GM19238 (cell line): Measurements from ENCODE around the gene SH3PXD2B.
"Not testable (repeated sequence)": the region's sequence is repeated elsewhere in the genome, so short reads cannot be mapped to it uniquely, and the experiment has no call there.

Source experiments
- DNase-seq: peaks from one replicate; pipeline ENCODE4 v3.0.0; 2011; ENCODE audit warnings: low spot score; ENCODE audit not compliant: insufficient read length

Gene SH3PXD2B

DNA sequence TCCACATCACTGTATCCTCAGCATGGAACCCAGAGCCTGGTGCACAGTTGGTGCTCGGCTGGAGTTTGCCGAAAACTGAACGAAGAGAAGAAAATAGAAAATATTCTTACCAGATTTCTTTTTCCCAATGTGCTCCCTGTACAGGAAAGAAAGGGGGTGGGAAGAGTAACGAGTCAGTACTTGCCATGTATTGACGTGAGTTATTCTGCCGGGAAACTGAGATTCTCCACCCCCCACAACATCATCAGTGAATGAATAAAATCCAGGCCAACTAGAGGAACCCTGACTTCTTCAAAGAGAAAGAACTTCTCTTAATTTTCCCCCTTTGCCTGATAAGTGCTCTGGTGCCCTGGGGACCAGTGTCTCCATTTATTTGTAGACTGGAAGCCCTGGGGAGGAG lies 80.6 kb downstream of the SH3PXD2B start:
- no peak for DNase-seq

DNA sequence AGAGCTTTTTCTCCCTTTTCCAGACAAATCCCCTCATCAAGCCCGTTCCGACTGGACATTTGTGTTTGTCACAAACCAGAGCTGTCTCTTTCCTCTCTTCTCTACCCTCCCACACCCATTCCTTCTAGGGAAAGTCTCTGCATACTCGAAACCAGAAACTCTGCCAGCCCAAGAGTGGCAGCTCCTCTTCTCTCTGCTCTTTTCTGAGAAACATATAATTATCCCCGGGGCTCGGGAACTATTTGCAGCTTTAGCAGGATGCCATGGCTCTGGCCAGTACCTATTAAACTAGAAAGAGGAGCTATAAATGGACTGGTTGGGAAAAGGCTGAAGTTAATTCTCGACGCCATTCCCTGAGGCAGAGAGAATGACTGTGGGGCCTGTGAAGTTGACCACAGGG lies 82.6 kb downstream of the SH3PXD2B start:
- no peak for DNase-seq

DNA sequence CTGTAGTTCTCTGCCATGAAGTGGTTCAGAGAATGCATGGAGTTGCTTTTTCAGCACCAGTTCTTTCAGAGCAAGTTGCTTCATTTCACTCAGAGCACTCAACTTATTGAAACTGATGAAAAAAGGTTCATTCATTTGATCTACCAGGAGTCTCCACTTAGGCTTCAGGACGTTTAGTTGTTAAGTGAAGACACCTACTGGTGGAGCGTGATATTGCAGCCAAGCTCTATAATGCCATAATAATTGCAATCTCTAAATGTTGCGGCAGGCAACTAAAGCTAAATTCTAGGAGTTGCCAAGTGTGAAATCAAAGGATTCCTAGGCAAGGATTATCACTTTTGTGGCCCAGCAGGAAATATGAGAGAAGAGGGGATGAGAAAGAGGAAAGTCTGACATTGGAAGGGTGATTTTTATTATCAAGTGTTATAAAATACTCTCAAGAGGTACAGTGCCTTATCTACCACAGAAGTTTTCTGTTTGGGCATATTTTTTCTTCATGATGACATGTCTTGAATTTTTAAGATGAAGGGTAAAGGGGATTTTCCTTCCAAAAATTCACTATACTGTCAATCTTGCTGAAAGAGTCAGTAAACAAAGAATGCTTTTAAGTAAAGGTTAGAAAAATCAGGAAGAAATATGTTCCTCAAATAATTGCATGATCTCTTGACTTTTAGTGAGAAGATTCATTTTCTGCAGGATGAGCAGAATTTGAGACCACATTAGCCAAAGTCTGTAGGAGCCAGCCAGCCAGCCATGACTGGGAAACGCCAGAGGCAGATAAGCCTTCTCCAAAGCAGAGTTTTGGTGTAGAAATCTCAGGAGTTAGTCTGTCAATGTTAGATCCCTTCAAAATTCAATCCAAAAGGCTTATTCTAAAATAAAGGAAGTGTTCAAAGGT lies 83.4 kb downstream of the SH3PXD2B start:
- DNase-seq: no peak

DNA sequence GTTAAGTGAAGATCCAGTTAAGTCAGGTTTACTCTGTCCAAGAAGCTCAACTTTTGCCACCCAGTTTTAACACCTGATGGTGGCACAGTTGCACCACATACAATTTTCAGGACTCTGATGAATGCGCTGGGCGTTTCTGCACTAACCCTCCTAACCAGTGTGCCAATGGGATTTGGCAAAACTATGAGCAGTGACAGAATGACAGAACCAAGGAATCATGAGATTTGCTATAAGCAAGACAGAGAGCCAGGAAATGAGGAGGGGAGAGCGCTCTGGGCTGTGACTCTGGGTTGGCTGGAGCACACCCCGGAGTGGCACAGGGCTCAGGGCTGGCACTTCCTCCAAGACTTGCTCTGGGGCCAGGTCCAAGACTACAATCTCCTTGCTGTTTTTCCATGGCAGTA lies 84.1 kb downstream of the SH3PXD2B start:
- DNase-seq: no peak

DNA sequence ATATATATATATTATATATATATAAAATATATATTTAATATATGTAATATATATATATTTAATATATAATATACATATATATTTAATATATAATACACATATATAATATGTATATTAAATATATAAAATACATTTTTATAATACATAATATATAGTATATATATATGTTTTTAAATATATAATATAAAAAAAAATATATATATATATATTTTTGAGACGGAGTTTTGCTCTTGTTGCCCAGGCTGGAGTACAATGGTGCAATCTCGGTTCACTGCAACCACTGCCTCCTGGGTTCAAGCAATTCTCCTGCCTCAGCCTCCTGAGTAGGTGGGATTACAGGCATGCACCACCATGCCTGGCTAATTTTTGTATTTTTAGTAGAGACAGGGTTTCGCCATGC lies 85.6 kb downstream of the SH3PXD2B start:
- DNase-seq: not testable (repeated sequence)

DNA sequence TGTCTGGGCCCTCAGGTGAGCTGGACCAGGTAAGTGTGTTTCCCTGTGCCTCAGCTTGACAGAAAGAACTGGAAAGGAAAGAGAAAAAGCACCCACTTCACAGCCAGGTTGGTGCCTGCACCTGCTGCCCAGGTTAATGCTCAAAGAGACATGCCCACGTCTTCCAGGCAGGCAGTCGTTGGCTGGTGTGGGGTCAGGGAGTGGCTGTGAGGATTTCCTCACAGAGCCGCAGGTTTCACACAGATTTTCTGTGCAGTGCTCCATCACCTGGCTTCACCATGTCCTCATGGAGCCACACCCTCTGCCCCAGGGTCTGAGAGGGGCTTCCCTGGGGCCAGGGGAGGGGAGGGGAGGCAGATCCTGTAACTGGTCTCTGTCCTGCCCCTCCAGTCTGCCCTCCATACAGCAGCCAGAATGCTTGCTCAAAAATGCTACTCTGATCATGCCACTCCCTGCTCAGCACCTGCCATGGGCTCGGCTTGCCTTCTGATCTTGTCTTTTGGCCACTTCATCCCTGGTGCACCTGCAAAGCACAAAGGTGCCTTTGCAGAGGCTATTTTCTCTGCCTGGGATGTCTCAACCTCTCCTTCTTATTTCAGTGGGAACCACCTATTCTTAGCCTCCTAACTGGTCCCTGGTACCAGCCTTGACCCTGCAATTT lies 88.2 kb downstream of the SH3PXD2B start:
- no peak for DNase-seq

DNA sequence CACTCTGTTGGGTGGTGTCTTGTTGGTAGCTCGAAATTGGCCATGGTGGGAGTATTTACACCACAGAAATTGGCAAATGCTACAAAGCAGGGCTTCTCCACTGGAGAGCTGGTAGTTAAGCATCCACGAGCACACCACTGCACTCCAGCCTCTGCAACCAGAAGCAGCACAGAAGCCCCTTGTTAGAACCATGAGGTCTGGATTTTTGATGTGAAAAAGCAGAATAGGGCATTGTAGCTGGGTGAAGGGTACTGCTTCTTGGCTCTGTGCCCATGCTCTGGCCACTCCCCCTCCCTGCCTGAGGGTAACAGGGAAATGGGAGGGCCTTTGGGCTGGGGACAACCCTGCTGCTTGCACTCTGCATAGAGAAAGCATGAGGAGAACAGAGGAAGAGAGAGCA lies 89.6 kb downstream of the SH3PXD2B start:
- DNase-seq: no peak

DNA sequence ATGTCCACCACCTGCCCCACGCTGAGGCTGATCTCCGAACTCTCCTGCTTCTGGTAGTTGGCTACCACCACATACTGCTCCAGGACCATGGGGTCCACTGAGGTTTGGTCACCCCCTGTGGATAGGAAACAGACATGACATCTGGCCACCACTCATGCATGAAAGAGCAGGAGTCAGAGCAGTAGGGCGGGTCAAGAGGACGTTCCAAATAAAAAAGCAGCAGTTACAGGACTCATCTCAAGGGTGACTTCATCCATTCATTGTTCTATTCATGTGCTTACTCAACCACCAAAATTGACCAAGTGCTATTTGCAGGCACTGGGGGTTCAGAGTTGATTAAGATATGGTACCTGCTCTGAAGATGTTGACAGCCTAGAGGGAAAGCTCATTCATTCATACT lies 91.6 kb downstream of the SH3PXD2B start:
- DNase-seq: no peak

DNA sequence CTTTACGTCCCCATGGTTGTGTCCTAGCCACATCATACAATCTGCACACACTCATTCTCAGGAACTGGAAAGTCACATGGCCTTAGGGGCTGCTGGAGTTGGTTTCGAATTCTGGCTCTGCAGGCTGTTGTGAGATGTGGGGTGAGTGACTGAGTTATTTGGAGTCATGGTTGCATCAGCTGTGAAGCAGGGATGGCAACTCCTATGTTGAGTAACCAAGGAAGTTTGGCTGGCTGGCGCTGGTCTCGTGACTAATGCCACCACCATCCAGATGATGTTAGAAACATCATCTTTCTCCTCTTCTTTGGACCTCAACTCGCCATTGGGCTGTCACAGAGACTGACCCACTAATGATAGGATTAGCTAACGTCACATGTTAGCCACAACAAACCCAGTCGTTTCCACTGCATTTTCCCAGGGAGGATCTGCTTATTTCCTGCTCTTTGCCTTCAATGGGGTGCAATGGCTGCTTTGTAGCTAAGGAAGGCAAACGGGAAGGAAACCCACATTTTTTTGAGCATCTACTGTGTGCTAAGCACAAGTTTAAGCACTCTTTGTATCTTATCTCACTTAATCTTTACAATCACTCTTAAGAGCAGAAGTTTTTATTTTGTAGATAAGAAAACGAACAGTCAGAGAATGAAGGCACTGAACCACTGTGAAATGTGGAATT lies 92.6 kb downstream of the SH3PXD2B start:
- no peak for DNase-seq

DNA sequence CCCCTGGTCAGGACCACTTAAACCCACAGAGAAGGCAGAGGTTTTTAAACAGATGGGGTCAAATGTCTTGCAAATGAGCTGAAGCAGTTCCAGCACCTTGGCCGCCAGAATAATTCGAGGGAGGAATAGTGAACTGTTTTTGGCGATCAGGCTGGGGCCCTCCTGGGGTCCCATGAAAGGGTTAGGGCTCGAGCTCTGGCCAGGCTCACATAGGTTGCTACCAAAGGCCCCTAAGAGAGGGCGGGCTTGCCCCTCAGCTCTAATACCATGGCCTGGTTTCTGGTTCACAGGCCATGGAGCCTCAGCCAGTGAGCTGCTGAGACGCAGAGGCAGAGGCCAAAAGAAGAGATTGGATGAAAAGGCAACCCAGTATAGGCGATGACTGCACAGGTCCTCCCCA lies 96.0 kb downstream of the SH3PXD2B start:
- no peak for DNase-seq

DNA sequence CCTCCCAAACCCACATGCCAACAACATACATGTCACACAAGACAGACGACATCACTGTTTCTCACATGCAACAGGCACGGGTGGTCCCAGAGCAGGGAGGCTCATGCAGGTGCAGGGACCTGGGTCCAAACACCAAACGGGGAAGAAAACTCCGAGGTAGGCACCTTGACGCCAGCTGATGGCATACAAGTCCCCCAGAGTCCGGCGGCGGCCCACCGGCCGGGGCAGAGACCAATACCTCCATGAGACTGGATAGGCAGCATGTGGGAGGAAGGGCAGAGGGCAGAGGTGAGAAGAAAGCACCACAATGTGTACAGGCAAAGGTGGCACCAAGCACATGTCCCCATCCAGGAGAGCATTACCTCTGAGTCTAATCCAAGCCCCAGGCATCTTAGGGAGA lies 97.8 kb downstream of the SH3PXD2B start:
- DNase-seq: no peak

DNA sequence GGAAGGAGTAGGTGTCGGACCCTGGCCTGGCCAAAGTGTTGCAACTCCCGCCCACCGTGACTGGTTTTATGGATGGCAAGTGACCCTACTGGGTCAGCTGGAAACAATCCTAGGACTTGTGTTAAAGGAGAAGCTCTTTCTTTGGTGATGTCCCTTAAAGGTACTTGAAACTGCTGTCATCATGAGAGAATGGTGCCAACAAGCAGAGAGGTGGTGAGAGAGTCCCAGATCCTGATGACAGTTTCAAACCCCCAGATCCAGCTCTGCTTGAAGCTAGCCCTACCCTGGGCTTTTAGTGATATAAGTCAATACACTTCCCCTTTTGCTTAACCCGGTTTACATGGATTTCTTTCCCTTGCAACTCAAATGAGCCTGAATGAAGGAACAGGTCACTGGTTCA lies 98.3 kb downstream of the SH3PXD2B start:
- DNase-seq: no peak

DNA sequence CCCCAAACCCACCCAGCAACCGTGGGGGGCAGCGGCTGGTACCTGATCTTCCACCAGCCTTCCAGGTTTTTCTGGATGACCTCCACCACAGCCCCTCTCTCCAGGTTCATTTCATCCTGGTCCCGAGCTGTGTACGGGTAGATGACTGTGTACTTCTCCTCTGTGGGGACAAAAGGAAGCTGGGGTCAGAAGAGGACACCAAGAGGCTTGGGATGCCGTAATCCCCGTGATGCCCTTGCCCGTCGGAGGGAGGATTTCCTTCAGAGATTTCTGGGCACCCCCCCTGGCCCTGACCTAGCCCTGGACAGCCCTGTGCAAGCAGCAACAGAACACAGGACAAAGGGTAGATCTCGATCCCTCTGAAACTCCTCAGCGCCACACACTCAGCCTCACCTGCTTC lies 100.5 kb downstream of the SH3PXD2B start:
- no peak for DNase-seq

DNA sequence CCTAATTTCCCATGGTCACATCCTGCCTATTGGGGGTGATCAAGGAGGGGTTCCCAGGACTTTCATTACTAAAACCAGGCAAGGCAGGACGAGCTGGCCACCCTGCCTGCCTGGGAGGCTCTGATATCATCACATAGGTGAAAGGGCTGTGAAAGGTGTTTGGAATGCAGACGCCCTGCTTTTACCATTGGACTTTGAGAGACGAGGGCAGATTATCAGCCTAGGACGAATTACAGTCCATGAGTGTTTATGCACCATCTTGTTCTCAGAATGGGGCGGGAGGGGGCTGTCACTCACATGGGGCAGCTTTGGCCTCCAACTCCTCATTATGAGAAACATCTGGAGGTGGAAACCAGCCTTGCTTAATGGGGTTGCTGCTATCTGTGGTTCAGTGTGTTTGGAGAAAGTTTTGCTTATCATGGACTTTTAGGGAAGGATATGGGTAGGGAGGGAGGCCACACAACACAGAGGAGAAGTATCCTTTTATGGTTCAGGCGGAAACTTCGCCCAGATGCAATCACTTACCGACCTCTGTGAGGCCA lies 101.0 kb downstream of the SH3PXD2B start:
- DNase-seq: no peak

DNA sequence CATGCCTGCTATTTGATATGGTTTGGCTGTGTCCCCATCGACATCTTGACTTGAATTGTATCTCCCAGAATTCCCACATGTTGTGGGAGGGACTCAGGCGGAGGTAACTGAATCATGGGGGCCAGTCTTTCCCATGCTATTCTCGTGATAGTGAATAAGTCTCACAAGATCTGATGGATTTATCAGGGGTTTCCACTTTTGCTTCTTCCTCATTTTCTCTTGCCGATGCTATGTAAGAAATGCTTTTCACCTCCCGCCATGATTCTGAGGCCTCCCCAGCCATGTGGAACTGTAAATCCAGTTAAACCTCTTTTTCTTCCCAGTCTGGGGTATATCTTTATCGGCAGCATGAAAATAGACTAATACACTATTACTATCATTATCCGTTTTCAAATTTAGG lies 101.8 kb downstream of the SH3PXD2B start:
- DNase-seq: not testable (repeated sequence)

DNA sequence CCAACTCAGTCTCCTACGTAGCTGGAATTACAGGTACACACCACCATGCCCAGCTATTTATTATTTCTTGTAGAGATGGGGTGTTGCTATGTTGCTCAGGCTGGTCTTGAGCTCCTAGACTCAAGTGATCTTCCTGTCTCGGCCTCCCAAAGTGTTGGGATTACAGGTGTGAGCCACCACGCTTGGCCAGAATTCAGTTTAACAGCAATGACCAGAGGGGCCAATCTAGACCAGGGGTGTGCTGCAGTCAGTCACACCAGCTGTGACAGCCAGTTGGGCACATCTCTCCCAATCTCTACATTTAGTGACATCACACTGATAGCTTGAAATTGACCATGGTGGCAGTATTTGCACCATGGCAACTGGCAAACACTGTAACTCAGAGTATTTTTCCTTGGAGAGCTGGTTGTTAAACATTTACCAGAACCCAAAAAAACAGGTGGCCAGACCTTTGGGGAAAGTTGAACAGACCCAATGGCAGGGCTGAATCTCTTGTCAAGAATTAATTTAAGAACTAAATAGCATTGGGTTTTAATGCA lies 103.0 kb downstream of the SH3PXD2B start:
- no peak for DNase-seq

DNA sequence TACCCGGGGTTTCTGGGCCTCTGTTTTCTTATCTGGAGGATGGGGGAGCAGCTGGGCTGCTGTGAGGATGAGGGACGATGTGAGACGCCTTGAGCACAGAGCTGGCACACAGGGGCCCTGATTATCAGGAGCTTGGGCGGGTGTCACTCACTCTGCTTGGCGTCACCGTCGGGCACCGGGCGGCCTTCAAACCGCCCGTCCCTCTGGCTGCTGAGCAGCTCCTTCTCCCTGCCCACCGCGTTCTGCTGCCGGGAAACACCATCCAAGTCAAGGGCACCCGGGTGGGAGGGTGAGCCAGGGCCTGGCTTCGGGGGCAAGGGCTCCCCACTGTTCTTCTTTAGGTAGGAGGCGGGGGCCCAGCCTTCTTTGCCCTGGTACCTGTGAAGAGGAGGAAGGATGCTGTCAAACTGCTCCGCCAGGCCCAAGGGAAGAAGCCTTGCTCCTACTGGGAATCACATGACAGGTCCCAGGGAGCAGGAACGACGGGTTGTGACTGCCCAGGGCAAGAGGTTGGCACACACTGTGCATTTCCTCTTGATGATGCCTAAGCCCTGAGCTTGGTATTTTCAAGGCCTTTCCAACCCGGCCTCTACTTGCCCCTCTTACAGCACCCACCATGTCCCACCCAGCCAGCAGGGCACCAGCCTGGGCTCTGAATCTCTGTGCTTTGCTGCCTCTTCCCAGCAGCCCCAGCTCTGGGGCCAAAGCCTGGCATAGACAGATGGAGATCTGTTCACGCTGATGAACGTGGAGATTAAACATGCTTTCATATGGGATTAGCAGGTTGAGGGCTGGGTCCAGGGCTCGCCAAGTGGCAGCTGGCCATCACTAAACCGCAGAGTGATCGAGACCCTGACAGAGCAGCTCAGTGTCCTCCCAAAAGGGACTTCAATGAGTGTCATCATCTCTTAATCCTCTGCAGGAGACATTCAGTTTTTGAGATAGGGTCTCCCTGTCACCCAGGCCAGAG lies 103.8 kb downstream of the SH3PXD2B start:
- DNase-seq: no peak

DNA sequence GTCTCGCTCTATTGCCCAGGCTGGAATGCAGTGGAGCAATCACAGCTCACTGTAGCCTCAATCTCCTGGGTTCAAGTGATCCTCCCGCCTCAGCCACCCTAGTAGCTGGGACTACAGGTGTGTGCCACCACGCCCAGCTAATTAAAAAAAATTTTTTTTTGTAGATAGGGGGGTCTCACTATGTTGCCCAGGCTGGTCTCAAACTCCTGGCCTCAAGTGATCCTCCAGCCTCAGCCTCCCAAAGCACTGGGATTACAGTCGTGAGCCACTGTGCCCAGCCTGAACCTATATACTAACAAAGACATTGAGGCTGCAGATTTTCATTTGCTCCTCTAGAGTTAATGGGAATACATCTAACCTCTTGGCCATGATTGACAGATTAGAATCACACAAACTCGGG lies 105.6 kb downstream of the SH3PXD2B start:
- DNase-seq: not testable (repeated sequence)

DNA sequence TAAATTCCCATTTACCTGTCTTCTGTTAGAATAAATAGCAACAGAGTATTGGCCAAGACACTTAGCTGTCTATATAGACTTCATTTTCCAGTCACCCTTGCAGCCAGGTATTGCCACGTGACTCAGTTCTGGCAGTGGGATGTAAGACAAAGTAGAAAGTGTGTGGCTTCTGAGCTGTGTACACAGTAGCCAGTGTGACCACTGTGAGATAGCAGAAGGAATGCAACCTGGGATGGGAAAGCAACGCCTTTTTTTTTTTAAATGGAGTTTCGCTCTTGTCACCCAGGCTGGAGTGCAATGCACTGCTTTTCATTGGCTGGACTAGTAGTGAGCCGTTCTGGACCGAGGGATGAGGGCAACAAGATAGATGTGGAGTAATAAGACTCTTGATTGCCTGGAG lies 106.2 kb downstream of the SH3PXD2B start:
- no peak for DNase-seq

DNA sequence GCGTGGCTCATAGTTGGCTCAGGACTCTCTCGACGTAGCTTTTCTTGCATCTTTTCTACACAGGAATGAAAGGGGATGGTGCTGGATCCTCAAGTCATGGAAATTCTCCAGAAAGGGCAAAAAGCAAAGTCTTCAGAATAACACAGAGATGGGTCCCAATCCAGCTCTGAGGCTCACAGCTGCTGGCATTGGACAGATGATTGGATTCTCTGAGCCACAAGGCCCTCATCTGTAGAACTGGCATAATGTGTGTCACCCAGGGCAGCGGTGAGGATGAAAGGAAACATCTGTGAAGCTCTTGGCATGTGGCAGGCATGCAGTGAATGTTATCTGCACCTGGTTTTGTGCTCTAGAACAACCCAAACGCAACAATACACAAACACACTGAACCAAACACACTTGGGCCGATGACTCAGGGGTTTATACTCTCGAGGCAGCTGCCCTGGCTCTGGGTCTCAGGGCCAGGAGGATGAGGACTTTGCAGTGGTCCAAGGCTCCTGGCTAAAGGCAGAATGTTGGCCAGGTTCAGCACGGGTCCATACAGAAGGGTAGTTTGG lies 106.8 kb downstream of the SH3PXD2B start:
- DNase-seq: no peak
